Measurements from ENCODE around the gene TXNDC12.

DNA sequence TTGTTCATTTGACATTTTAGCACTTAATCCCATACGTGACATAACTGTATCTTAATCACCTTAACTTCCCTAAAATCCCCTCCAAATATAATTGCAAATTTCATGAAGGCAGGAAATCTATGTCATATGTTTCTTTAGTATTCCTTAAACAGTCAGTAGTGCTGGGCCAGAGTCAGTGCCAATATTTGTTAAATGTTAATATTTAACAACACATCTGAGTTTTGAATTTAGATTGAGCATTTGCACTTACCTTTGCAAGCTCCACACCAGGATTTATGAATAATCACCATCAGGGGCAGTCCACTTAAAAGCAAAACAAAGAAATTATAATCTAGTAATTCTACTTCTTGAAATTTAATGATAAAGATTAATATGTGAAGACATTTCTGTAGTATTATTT is 26.7 kb downstream of the TXNDC12 start:
- TF ChIP-seq CTCF (IDR thresholded peaks at IDR 0.05) (no peak), POLR2AphosphoS5 (IDR thresholded peaks at IDR 0.05) (no peak), POLR2A (IDR thresholded peaks at IDR 0.05) (no peak), EP300 (IDR thresholded peaks at IDR 0.05) (no peak)

All from gastroesophageal sphincter (tissue), 3 donors.